LNCAP (cell line): ENCODE measurements around the gene ARHGEF6.

Experiments used
- TF ChIP-seq, protein P1 (sequence below): fragments of 450-650 bp; IDR thresholded peaks from 2 replicates; pipeline ENCODE4 v1.5.1; 2017; ENCODE audit warnings: mild to moderate bottlenecking

ARHGEF6 gene

DNA sequence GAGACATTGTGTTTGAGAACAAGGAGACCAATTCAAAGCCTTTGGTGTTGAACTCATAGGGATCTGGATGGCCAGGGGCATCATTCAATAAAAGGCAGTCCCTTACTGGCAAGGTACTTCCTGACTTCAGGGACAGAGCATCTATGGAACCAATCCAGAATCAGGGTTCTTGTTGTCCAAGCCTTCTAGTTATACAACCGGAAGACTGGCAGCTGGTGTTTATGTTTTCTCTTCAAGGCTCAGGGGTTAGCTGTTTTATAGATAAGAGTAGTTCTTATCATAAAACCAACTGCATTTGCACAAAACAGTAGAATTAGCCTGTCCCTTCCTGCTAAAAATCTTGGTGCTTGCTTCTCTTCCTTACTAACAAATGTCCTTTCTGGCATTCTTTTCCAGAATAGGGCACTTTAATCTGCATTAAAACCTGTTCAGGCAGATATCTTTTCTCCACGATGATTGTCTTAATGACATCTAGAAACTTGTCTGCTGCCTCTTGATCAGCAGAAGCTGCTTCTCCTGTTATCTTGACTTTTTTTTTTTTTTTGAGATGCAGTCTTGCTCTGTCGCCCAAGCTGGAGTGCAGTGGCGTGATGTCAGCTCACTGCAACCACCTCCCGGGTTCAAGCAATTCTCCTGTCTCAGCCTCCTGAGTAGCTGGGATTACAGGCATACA is 38.4 kb upstream of the ARHGEF6 start:
- TF ChIP-seq, protein P1, sequence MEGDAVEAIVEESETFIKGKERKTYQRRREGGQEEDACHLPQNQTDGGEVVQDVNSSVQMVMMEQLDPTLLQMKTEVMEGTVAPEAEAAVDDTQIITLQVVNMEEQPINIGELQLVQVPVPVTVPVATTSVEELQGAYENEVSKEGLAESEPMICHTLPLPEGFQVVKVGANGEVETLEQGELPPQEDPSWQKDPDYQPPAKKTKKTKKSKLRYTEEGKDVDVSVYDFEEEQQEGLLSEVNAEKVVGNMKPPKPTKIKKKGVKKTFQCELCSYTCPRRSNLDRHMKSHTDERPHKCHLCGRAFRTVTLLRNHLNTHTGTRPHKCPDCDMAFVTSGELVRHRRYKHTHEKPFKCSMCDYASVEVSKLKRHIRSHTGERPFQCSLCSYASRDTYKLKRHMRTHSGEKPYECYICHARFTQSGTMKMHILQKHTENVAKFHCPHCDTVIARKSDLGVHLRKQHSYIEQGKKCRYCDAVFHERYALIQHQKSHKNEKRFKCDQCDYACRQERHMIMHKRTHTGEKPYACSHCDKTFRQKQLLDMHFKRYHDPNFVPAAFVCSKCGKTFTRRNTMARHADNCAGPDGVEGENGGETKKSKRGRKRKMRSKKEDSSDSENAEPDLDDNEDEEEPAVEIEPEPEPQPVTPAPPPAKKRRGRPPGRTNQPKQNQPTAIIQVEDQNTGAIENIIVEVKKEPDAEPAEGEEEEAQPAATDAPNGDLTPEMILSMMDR, result no peak

DNA sequence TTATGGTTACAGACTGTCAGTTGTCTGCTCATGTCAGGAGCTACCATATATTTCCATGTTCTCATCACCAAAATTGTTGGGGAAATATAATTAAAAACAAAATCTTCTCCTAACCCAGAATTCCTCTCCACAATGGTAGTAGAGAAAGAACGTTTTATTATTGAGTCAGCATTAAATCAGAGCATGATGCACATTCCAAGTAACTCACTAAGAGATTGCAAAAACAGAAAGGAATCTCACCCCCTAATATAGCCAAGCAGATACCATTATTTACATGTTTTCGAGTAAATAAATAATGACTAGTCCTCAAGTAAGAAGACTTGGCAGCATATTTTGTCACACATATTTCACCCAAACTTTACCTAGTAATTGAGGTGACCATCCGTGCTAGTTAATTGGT is 36.2 kb upstream of the ARHGEF6 start:
- TF ChIP-seq, protein P1, result no peak

- TF ChIP-seq, protein P1, result no peak
These were observed 34.4 kb upstream of the ARHGEF6 start for GRCh38 chrX:136814847-136815750.

DNA sequence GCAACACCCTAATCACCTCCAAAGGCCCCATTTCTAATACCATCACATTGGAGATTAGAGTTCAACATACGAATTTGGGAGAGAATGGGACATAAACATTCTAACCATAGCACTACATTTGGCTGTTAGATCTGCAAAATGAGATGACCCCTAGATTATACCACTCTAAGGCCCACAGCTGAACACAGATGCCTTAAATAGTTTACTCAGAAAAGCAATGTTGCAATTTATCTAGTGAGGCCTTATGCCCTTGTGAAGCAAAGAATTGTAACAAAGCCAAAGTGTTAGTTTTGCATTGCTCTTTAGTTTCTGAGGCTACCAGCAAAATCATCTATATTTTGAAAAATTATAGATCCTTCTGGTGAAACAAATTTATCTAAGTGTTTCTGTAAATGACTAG is 31.6 kb upstream of the ARHGEF6 start:
- TF ChIP-seq, protein P1, result no peak

DNA sequence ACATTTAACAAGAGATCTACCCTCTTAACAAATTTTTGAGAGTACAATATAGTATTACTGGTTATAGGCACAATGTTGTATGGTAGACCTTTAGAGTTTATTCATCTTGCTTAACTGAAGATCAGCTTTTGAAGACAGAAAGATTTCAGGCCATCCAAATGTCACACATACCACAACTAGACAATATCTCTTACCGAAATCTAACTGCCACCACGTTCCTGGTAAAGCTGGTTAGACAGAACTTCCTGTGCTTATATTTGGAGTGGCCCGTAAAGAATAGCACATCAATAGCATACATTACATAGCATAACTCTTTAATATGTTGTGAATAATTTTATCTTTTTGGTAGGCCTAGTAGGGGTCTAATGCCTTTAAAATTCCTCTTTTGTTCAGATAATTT is 29.8 kb upstream of the ARHGEF6 start:
- TF ChIP-seq, protein P1, result no peak

- TF ChIP-seq, protein P1, result no peak
These were observed 26.2 kb upstream of the ARHGEF6 start for GRCh38 chrX:136806891-136807410.

GRCh38 chrX:136802515-136802914 is 21.8 kb upstream of the ARHGEF6 start:
- TF ChIP-seq, protein P1, result no peak
